ENCODE results near the gene TMEM144. TPM values are rescaled to one million over a fixed set of nuclear protein-coding genes. Genes with fewer than 3 reads are reported as not detected.

Gene TMEM144
- total RNA-seq, 4 donors from 2014 or later: 3.8 to 9.7 (median 5.0) TPM

GRCh38 chr4:158253350-158253980, 43.2 kb downstream of the TMEM144 start:
- Histone ChIP-seq H3K4me1 (no peaks in the 10 kb centered on the region), H3K36me3 (no peaks in the 10 kb centered on the region), H3K27me3 (no peaks in the 10 kb centered on the region), H3K27ac (no peak overlapping the region), H3K4me3 (no peak overlapping the region), H3K9me3 (no peaks in the 10 kb centered on the region)
- DNase-seq: peak; percentile 43 to 66
- intact Hi-C loops (cut with DNase I; ENCODE audit: low total_unique reads): no loop called here
- TF ChIP-seq, protein P1, sequence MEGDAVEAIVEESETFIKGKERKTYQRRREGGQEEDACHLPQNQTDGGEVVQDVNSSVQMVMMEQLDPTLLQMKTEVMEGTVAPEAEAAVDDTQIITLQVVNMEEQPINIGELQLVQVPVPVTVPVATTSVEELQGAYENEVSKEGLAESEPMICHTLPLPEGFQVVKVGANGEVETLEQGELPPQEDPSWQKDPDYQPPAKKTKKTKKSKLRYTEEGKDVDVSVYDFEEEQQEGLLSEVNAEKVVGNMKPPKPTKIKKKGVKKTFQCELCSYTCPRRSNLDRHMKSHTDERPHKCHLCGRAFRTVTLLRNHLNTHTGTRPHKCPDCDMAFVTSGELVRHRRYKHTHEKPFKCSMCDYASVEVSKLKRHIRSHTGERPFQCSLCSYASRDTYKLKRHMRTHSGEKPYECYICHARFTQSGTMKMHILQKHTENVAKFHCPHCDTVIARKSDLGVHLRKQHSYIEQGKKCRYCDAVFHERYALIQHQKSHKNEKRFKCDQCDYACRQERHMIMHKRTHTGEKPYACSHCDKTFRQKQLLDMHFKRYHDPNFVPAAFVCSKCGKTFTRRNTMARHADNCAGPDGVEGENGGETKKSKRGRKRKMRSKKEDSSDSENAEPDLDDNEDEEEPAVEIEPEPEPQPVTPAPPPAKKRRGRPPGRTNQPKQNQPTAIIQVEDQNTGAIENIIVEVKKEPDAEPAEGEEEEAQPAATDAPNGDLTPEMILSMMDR (IDR thresholded peaks at IDR 0.05): peak; percentile 60 to 77 (median 64)
- no peak for TF ChIP-seq POLR2A (IDR thresholded peaks at IDR 0.05)

DNA sequence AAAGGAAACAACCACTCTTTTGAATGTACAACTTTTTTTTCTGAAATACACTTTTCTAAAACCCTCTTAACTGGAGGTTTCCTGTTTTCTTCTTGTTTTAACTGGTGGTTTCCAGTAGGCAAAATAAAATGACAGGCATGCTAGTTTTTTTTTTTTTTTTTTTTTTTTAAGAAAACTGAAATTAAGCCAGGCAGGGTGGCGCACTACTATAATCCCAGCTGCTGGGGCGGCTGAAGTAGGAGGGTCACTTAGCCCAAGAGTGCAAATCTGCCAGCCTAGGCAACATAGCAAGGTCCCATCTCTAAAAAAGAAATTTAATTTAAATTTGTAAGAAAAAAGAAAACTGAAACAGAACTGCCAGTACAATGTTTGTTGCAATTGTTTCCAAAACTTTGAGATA, 44.0 kb downstream of the TMEM144 start:
- H3K27ac ChIP-seq: no peak overlapping the region
- H3K27me3 ChIP-seq: no peaks in the 10 kb centered on the region
- H3K9me3 ChIP-seq: no peaks in the 10 kb centered on the region
- DNase-seq: no peak
- no peaks in the 10 kb centered on the region for H3K4me1 ChIP-seq
- no peak for TF ChIP-seq POLR2A (IDR thresholded peaks at IDR 0.05)
- TF ChIP-seq, protein P1 (IDR thresholded peaks at IDR 0.05): no peak
- no peaks in the 10 kb centered on the region for H3K36me3 ChIP-seq
- H3K4me3 ChIP-seq: no peak overlapping the region
- intact Hi-C loops (cut with DNase I; ENCODE audit: low total_unique reads): no loop called here

GRCh38 chr4:158255727-158256324, 45.5 kb downstream of the TMEM144 start:
- Histone ChIP-seq H3K27ac (no peak overlapping the region), H3K27me3 (no peaks in the 10 kb centered on the region), H3K36me3 (no peaks in the 10 kb centered on the region), H3K4me1 (no peaks in the 10 kb centered on the region), H3K9me3 (no peaks in the 10 kb centered on the region), H3K4me3 (no peak overlapping the region)
- no peak for DNase-seq
- intact Hi-C loops (cut with DNase I; ENCODE audit: low total_unique reads): no loop called here
- TF ChIP-seq POLR2A (IDR thresholded peaks at IDR 0.05): no peak
- TF ChIP-seq, protein P1 (IDR thresholded peaks at IDR 0.05): peak; percentile 53 to 76 (median 73)

DNA sequence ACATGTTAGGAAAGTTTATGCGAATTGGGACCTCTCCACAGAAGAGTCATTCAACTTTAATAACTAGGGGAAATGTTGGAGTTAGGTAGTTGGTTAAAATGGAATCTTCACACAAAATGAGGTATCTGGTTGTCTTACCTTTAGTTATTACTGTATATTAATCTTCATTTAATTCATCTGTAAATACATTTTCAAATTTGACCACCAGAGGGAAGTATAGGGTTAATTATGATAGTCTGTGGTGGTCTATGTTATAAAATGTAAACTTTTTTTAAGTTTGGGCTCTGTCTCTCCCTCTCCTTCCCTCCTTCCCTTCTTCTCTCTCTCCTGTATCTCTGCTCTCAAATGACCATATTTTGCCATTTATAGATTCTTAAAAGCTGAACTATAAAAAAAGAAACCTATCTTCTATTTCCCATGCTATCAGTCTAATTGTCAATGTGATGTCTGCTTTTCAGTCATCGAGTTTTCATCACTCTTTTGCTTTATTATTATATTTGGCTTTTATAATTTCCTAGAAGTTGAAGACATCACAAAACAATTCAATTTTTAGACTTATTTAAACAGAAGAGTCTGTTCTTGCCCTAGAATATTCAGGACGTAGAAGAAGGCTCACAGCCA, 49.8 kb downstream of the TMEM144 start:
- no peak overlapping the region for H3K4me3 ChIP-seq
- intact Hi-C loops (cut with DNase I; ENCODE audit: low total_unique reads): no loop called here
- no peaks in the 10 kb centered on the region for H3K36me3 ChIP-seq
- H3K4me1 ChIP-seq: no peaks in the 10 kb centered on the region
- no peak overlapping the region for H3K27ac ChIP-seq
- no peaks in the 10 kb centered on the region for H3K27me3 ChIP-seq
- TF ChIP-seq, protein P1 (IDR thresholded peaks at IDR 0.05): peak in 3 of 4 experiments; percentile 28 to 59 (median 33)
- no peak for TF ChIP-seq POLR2A (IDR thresholded peaks at IDR 0.05)
- DNase-seq: no peak
- H3K9me3 ChIP-seq: no peaks in the 10 kb centered on the region

GRCh38 chr4:158261480-158261879, 51.2 kb downstream of the TMEM144 start:
- Histone ChIP-seq H3K27ac (no peak overlapping the region), H3K27me3 (no peaks in the 10 kb centered on the region), H3K4me3 (no peak overlapping the region), H3K9me3 (no peaks in the 10 kb centered on the region), H3K36me3 (no peaks in the 10 kb centered on the region), H3K4me1 (no peaks in the 10 kb centered on the region)
- DNase-seq: no peak
- no peak for TF ChIP-seq POLR2A (IDR thresholded peaks at IDR 0.05)
- TF ChIP-seq, protein P1 (IDR thresholded peaks at IDR 0.05): no peak
- intact Hi-C loops (cut with DNase I; ENCODE audit: low total_unique reads): no loop called here
